ENCODE results near the gene CFTR.

DNA sequence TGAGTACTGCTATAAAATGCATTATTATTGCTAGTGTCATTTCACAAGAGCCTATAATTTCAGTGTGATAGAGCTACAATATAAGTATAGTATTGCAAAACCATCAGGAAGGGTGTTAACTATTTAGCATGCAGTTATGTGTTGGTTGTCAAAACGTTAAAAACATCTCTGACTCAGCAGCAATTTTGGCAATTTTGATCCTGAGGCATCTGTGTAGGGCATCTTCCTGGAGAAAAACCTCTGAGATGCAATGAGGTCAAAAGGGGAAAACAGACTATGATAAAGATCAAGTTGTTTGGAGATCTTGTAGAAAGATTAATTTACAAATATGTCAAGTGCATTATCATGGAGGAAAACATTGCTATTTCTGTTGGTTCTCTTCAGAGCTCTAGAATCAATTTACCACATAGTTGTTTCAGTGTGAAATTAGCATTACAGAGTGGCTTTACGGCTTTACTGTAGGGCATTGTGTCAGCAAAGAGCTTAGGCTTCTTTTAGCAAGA lies 5.3 kb downstream of the CFTR start:
- TF ChIP-seq POLR2AphosphoS5 (IDR thresholded peaks at IDR 0.05; ENCODE audit: low read depth, low read length) (no peak), POLR2A (IDR thresholded peaks at IDR 0.05; ENCODE audit: low read depth, low read length) (no peak), TAF1 (IDR thresholded peaks at IDR 0.05; ENCODE audit: borderline replicate concordance, low read depth, low read length) (no peak)
